ENCODE data around the gene TMEM205. TPM values are rescaled to one million over a fixed set of nuclear protein-coding genes. Genes with fewer than 3 reads are reported as not detected.

TMEM205 gene
- total and polyA plus RNA-seq, 2 of the 8 experiments (the other 6 are each of a cell fraction or from before 2014, with no cell fraction given): 73.5 to 423 TPM

- no peak for TF ChIP-seq GTF2F1 (IDR thresholded peaks at IDR 0.05; ENCODE audit: borderline replicate concordance, low read depth, low read length)
- TF ChIP-seq KDM4A (IDR thresholded peaks at IDR 0.05; ENCODE audit: low read depth, low read length, severe bottlenecking): no peak
These were observed 805 bp downstream of the TMEM205 start (continued) for GRCh38 chr19:11345122-11345803.
